Neural cell (in vitro differentiated cells): ENCODE data around the gene SP6. TPM values are rescaled to one million over a fixed set of nuclear protein-coding genes. Genes with fewer than 3 reads are reported as not detected.

ENCODE experiments used
- H2AFZ ChIP-seq: fragments of 200-600, 300-800 bp; sonication (generic), shearing (Covaris generic); 2 replicates; pipeline ENCODE4 v1.6.0; 2014; ENCODE audit warnings: low read depth, mild to moderate bottlenecking, antibody characterized with exemption, low read length, moderate library complexity
- H3F3A ChIP-seq: fragments of 200-600 bp; shearing (Covaris generic); 2 replicates; pipeline ENCODE4 v1.6.1; 2016; ENCODE audit warnings: mild to moderate bottlenecking, moderate library complexity, mixed read lengths, antibody characterized with exemption, low read length; ENCODE audit not compliant: insufficient read depth, poor library complexity, severe bottlenecking
- H3K27ac ChIP-seq: fragments of 200-600, 300-800 bp; sonication (generic), shearing (Covaris generic); 2 replicates; pipeline ENCODE4 v1.5.1; 2014; ENCODE audit warnings: mild to moderate bottlenecking, low read length, moderate library complexity
- H3K27me3 ChIP-seq: fragments of 300-800, 200-600 bp; sonication (generic), shearing (Covaris generic); 2 replicates; pipeline ENCODE4 v1.6.0; 2014; ENCODE audit warnings: mild to moderate bottlenecking, low read depth, low read length, moderate library complexity; ENCODE audit not compliant: insufficient read depth
- H3K36me3 ChIP-seq: fragments of 300-800, 200-600 bp; sonication (generic), shearing (Covaris generic); 2 replicates; pipeline ENCODE4 v1.5.1; 2014; ENCODE audit warnings: mild to moderate bottlenecking, antibody characterized with exemption, low read length, moderate library complexity; ENCODE audit not compliant: insufficient read depth
- H3K4me2 ChIP-seq: fragments of 300-800, 200-600 bp; sonication (generic), shearing (Covaris generic); 2 replicates; pipeline ENCODE4 v1.6.0; 2014; ENCODE audit warnings: mild to moderate bottlenecking, low read length
- H3K4me3 ChIP-seq: fragments of 300-800, 200-600 bp; sonication (generic), shearing (Covaris generic); 2 replicates; pipeline ENCODE4 v1.5.1; 2014; ENCODE audit warnings: mild to moderate bottlenecking, low read length, moderate library complexity
- H3K79me2 ChIP-seq: fragments of 200-600 bp; shearing (Covaris generic); replicated peaks from 2 replicates; pipeline ENCODE4 v1.6.0; 2014; ENCODE audit warnings: mild to moderate bottlenecking, low read length, moderate library complexity; ENCODE audit not compliant: insufficient read depth
- H3K9ac ChIP-seq: fragments of 300-800, 200-600 bp; sonication (generic), shearing (Covaris generic); 2 replicates; pipeline ENCODE4 v1.6.1; 2016; ENCODE audit warnings: mild to moderate bottlenecking, low read length, mixed read lengths
- H3K9me2 ChIP-seq: fragments of 200-600 bp; shearing (Covaris generic); 2 replicates; pipeline ENCODE4 v1.6.1; 2016; ENCODE audit warnings: mild to moderate bottlenecking, low read length, mixed read lengths; ENCODE audit not compliant: insufficient read depth
- H3K9me3 ChIP-seq: fragments of 200-600, 300-800 bp; sonication (generic), shearing (Covaris generic); 2 replicates; pipeline ENCODE4 v1.6.1; 2016; ENCODE audit warnings: mild to moderate bottlenecking, mixed run types, low read length, moderate library complexity, mixed read lengths
- H4K20me1 ChIP-seq: fragments of 200-600 bp; shearing (Covaris generic); 2 replicates; pipeline ENCODE4 v1.6.1; 2016; ENCODE audit warnings: mild to moderate bottlenecking, mixed run types; ENCODE audit not compliant: insufficient read depth
- EP300 ChIP-seq: fragments of 450-650 bp; conservative IDR thresholded peaks from 2 replicates; pipeline ENCODE4 v1.6.1; 2014; ENCODE audit warnings: antibody characterized with exemption, mild to moderate bottlenecking, moderate library complexity; ENCODE audit not compliant: poor library complexity, severe bottlenecking
- EZH2 ChIP-seq: fragments of 200-600, 300-800 bp; shearing (Covaris generic), sonication (generic); IDR thresholded peaks from 2 replicates; pipeline ENCODE4 v1.6.1; 2014; ENCODE audit warnings: antibody characterized with exemption, low read length, borderline replicate concordance, mild to moderate bottlenecking; ENCODE audit not compliant: insufficient read depth, poor library complexity, severe bottlenecking
- MXI1 ChIP-seq: fragments of 450-650 bp; conservative IDR thresholded peaks from 2 replicates; pipeline ENCODE4 v1.6.1; 2014; ENCODE audit warnings: antibody characterized with exemption, mild to moderate bottlenecking; ENCODE audit not compliant: poor library complexity, severe bottlenecking
- POLR2AphosphoS5 ChIP-seq: IDR thresholded peaks from 2 replicates; pipeline ENCODE4 v1.6.1; 2012
- RAD21 ChIP-seq: fragments of 450-650 bp; conservative IDR thresholded peaks from 2 replicates; pipeline ENCODE4 v1.6.1; 2014; ENCODE audit warnings: antibody characterized with exemption, mild to moderate bottlenecking, moderate library complexity
- SMC3 ChIP-seq: fragments of 450-650 bp; conservative IDR thresholded peaks from 2 replicates; pipeline ENCODE4 v1.6.1; 2014; ENCODE audit warnings: antibody characterized with exemption, mild to moderate bottlenecking, moderate library complexity; ENCODE audit not compliant: poor library complexity
- TAF1 ChIP-seq: IDR thresholded peaks from 2 replicates; pipeline ENCODE4 v1.6.1; 2012; ENCODE audit warnings: low read depth
- polyA plus RNA-seq: library from polyadenylated mRNA; depleted of rRNA; stranded (reverse); fragments of >200 nt; gene quantifications from 2 replicates; pipeline ENCODE4 v1.2.3, GENCODE V29; 2014
- TF ChIP-seq, protein P1 (sequence below): fragments of 450-650 bp; IDR thresholded peaks from 2 replicates; pipeline ENCODE4 v1.5.1; 2014; ENCODE audit warnings: antibody characterized with exemption, mild to moderate bottlenecking, moderate library complexity; ENCODE audit not compliant: poor library complexity, severe bottlenecking
- TF ChIP-seq, protein P2 (sequence below): IDR thresholded peaks from 2 replicates; pipeline ENCODE4 v1.6.1; 2012; ENCODE audit warnings: borderline replicate concordance

The SP6 gene
- polyA plus RNA-seq, 1 donor from 2014 or later, result 0.42 TPM

DNA sequence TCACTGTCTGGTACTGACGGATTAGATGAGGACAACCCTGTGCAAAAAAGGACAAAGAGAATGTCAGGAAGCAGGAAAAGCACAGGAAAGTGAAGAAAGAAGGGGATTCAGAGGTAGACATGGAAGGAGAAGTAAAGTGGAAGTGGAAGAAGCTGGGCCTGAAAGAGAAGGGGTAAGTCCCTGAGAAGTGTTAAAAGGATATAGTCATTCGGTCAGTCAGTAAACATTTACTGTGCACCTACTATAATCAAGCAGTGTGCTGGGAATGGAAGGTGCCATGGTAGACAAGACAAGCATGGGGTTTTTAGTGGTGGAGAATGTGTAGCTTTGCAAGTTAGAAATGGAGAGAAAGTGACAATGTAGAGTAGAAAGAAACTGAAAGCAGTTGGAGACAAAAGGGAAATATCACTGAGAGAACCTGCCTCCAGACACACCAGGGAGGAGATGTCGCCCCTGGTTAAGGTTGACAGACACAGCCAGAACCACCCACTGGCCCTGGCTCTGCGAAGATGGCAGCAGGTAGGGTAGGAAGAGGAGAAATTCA lies 40.7 kb upstream of the SP6 start:
- Histone ChIP-seq H4K20me1 (no peaks in the 10 kb centered on the region), H2AFZ (no peak overlapping the region), H3K4me2 (no peak overlapping the region), H3K27ac (no peak overlapping the region), H3K4me3 (no peak overlapping the region), H3K9me3 (no peaks in the 10 kb centered on the region), H3F3A (no peaks in the 10 kb centered on the region), H3K79me2 (peaks cover under 1% of the 10 kb centered on the region), H3K27me3 (no peaks in the 10 kb centered on the region), H3K9me2 (no peaks in the 10 kb centered on the region), H3K9ac (no peak overlapping the region), H3K36me3 (no peaks in the 10 kb centered on the region)
- TF ChIP-seq TAF1 (no peak), RAD21 (no peak), SMC3 (no peak), POLR2AphosphoS5 (no peak), MXI1 (no peak), EZH2 (no peak), EP300 (no peak)
- TF ChIP-seq, protein P1, sequence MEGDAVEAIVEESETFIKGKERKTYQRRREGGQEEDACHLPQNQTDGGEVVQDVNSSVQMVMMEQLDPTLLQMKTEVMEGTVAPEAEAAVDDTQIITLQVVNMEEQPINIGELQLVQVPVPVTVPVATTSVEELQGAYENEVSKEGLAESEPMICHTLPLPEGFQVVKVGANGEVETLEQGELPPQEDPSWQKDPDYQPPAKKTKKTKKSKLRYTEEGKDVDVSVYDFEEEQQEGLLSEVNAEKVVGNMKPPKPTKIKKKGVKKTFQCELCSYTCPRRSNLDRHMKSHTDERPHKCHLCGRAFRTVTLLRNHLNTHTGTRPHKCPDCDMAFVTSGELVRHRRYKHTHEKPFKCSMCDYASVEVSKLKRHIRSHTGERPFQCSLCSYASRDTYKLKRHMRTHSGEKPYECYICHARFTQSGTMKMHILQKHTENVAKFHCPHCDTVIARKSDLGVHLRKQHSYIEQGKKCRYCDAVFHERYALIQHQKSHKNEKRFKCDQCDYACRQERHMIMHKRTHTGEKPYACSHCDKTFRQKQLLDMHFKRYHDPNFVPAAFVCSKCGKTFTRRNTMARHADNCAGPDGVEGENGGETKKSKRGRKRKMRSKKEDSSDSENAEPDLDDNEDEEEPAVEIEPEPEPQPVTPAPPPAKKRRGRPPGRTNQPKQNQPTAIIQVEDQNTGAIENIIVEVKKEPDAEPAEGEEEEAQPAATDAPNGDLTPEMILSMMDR, result no peak
- TF ChIP-seq, protein P2, sequence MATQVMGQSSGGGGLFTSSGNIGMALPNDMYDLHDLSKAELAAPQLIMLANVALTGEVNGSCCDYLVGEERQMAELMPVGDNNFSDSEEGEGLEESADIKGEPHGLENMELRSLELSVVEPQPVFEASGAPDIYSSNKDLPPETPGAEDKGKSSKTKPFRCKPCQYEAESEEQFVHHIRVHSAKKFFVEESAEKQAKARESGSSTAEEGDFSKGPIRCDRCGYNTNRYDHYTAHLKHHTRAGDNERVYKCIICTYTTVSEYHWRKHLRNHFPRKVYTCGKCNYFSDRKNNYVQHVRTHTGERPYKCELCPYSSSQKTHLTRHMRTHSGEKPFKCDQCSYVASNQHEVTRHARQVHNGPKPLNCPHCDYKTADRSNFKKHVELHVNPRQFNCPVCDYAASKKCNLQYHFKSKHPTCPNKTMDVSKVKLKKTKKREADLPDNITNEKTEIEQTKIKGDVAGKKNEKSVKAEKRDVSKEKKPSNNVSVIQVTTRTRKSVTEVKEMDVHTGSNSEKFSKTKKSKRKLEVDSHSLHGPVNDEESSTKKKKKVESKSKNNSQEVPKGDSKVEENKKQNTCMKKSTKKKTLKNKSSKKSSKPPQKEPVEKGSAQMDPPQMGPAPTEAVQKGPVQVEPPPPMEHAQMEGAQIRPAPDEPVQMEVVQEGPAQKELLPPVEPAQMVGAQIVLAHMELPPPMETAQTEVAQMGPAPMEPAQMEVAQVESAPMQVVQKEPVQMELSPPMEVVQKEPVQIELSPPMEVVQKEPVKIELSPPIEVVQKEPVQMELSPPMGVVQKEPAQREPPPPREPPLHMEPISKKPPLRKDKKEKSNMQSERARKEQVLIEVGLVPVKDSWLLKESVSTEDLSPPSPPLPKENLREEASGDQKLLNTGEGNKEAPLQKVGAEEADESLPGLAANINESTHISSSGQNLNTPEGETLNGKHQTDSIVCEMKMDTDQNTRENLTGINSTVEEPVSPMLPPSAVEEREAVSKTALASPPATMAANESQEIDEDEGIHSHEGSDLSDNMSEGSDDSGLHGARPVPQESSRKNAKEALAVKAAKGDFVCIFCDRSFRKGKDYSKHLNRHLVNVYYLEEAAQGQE, result no peak

DNA sequence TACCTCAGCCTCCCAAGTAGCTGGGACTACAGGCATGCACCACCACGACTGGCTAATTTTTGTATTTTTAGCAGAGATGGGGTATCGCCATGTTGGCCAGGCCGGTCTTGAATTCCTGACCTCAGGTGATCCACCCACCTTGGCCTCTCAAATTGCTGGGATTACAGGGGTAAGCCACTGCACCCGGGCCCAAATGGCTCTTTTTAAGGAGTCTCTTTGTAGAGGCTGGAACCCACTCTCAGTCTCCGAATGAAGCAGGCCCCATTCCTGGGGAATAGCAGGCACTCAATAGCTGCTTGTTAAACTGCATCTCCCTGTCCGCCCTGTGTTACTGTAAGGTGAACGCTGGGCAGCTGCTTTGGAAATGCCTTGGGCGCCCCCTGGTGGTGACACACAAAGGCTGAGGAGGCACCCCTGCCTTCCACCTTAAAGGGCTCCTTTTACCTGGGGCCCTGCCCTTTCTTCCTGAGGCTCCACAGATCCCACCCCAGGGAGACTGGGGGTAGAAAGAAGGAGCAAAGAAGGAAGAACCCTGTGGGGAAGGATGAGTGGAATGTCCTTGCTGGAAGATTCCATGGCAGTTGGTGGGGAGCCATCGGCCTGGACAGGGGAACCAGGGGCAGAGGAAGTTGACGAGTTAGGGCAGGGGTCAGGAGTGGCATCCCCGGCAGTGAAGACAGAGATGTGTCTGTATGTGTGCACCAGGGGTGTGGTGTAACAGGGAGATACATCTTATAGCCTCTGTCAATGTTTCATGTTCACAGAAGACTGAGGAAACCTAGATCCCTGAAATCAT lies 39.0 kb upstream of the SP6 start:
- Histone ChIP-seq H2AFZ (no peak overlapping the region), H3K9ac (no peak overlapping the region)

More for the DNA sequence above, 39.0 kb upstream of the SP6 start:
- Histone ChIP-seq H3K27ac (no peak overlapping the region), H3K36me3 (no peaks in the 10 kb centered on the region), H3K79me2 (no peaks in the 10 kb centered on the region), H3K4me3 (no peak overlapping the region), H3K27me3 (no peaks in the 10 kb centered on the region), H3K9me3 (no peaks in the 10 kb centered on the region), H3F3A (no peaks in the 10 kb centered on the region), H3K9me2 (no peaks in the 10 kb centered on the region), H3K4me2 (no peak overlapping the region), H4K20me1 (no peaks in the 10 kb centered on the region)
- TF ChIP-seq EP300 (no peak), MXI1 (no peak), TAF1 (no peak), RAD21 (peak; percentile 94), EZH2 (no peak), POLR2AphosphoS5 (no peak), SMC3 (peak; percentile 98)
- TF ChIP-seq, protein P1, result peak; percentile 96
- TF ChIP-seq, protein P2, result no peak
